Lower leg skin (tissue), 3 donors: ENCODE data around the gene NFILZ.

Experiments
- POLR2A ChIP-seq, 2 donors: fragments of 450-650 bp; IDR thresholded peaks; one replicate each; pipeline ENCODE4 v1.6.1; 2016 to 2017; ENCODE audit warnings: antibody characterized with exemption in 2 of 2, mild to moderate bottlenecking in 1 of 2, moderate library complexity in 1 of 2
- TF ChIP-seq, protein P1 (sequence below), 3 donors: fragments of 450-650 bp; IDR thresholded peaks; one replicate each; pipeline ENCODE4 v1.5.1; 2016; ENCODE audit warnings: antibody characterized with exemption in 3 of 3, mild to moderate bottlenecking in 3 of 3, moderate library complexity in 2 of 3

DNA sequence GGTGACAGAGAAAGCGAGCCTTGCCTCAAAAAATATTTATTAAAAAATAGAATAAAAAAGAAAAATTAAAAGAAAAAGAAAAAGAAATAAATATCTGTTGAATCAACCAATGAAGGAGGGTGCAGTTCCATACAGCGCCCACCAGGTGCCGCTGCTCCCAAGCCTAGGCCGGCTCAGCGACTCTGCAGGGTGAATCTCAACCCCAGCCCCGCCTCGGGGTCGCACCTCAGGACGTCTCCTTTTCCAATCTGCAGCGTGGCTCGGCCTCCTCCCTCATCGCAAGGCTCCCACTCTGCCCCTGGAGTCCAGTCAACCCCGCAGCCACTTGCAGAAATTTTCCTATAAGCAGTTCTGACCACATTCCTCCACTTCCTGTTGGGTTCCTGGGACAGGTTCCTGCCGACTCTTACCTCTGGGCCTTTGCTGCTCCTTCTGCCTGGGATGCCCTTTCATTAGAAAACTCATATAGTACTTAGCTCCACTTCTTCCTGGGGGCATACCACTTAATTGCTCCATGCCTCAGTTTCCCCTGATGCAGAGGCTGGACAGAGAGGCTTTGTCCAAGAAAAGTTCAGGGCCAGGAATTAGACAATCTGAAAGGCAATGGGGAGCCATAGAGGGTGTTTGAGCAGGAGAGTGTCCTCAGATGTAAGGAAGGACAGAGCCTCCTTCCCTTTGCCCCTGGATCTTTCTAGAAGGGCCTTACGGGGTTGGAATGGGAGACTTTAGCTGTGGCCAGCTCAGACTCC lies 24.3 kb downstream of the NFILZ start:
- TF ChIP-seq, protein P1, sequence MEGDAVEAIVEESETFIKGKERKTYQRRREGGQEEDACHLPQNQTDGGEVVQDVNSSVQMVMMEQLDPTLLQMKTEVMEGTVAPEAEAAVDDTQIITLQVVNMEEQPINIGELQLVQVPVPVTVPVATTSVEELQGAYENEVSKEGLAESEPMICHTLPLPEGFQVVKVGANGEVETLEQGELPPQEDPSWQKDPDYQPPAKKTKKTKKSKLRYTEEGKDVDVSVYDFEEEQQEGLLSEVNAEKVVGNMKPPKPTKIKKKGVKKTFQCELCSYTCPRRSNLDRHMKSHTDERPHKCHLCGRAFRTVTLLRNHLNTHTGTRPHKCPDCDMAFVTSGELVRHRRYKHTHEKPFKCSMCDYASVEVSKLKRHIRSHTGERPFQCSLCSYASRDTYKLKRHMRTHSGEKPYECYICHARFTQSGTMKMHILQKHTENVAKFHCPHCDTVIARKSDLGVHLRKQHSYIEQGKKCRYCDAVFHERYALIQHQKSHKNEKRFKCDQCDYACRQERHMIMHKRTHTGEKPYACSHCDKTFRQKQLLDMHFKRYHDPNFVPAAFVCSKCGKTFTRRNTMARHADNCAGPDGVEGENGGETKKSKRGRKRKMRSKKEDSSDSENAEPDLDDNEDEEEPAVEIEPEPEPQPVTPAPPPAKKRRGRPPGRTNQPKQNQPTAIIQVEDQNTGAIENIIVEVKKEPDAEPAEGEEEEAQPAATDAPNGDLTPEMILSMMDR (IDR thresholded peaks at IDR 0.05): peak in 1 of 3 donors; percentile 97
- no peak for TF ChIP-seq POLR2A (IDR thresholded peaks at IDR 0.05)
